Mammary epithelial cell (primary cell): ENCODE measurements around the gene ACSF3.

Experiments
- EZH2 ChIP-seq: IDR thresholded peaks from 2 replicates; pipeline ENCODE4 v1.6.1; 2012; ENCODE audit warnings: low read length, inconsistent platforms, borderline replicate concordance
- TF ChIP-seq, protein P1 (sequence below), 2 donors: IDR thresholded peaks in 1 of 2; conservative IDR thresholded peaks in 1 of 2; 2 replicates each; pipeline ENCODE4 v1.5.1; 2011 to 2012; ENCODE audit warnings: inconsistent platforms in 2 of 2, low read length in 2 of 2, mild to moderate bottlenecking in 2 of 2, control low read depth in 1 of 2, low read depth in 1 of 2; ENCODE audit not compliant: insufficient read depth in 1 of 2; ENCODE audit errors: extremely low read depth in 1 of 2

DNA sequence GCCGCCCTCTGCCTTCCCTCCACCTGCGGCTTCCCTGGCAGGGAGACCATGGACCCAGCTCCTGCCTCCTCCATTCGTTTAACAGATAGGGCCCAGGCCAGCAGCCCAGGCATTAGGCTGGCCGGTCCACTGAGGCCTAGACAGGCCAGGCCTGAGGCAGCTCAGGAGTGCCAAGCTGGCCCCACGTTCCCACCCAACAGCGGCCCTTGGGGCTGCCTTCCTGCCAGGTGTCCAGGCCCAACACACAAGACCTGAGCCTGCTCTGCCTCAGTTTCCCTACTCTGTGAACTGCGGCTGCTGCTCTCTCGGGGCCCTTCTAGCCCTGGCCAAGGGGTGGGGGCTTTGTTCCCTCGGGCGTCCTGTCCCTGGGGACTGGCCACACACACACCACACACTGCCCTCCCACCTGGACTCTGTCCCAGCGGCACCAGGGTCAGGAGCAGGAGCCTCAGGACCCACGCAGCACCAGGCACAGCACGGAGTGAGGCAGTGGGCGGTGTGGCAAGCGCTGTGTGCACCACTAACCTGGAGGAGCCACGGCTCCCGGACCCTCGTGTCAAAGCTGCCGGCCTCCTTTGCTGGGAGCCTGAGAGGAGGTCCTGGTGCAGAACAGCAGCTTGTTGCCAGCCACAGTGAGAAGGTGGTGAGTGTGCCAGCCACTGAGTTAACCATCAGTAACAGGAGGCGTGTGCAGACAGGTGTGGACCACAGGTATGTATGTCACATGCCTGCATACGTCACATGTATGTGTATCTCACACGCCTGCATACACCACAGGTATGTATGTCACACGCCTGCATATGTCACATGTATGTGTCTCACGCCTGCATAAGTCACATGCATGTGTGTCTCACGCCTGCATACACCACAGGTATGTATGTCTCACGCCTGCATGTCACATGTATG, 63.3 kb downstream of the ACSF3 start:
- TF ChIP-seq, protein P1, sequence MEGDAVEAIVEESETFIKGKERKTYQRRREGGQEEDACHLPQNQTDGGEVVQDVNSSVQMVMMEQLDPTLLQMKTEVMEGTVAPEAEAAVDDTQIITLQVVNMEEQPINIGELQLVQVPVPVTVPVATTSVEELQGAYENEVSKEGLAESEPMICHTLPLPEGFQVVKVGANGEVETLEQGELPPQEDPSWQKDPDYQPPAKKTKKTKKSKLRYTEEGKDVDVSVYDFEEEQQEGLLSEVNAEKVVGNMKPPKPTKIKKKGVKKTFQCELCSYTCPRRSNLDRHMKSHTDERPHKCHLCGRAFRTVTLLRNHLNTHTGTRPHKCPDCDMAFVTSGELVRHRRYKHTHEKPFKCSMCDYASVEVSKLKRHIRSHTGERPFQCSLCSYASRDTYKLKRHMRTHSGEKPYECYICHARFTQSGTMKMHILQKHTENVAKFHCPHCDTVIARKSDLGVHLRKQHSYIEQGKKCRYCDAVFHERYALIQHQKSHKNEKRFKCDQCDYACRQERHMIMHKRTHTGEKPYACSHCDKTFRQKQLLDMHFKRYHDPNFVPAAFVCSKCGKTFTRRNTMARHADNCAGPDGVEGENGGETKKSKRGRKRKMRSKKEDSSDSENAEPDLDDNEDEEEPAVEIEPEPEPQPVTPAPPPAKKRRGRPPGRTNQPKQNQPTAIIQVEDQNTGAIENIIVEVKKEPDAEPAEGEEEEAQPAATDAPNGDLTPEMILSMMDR (conservative IDR thresholded peaks at IDR 0.05 in 1 of 2, IDR thresholded peaks at IDR 0.05 in 1 of 2; ENCODE audit: extremely low read depth in 1 of 2, insufficient read depth in 1 of 2, low read depth in 1 of 2, low read length in 2 of 2): no peak
- no peak for TF ChIP-seq EZH2
